ENCODE data around the gene UROD.

- TF ChIP-seq CTCF (conservative IDR thresholded peaks at IDR 0.05 in 1 of 2, IDR thresholded peaks at IDR 0.05 in 1 of 2; ENCODE audit: extremely low read depth in 1 of 2, insufficient read depth in 1 of 2, low read depth in 1 of 2, low read length in 2 of 2) (no peak), EZH2 (IDR thresholded peaks at IDR 0.05; ENCODE audit: borderline replicate concordance, low read length) (no peak)
Observed at GRCh38 chr1:45065083-45065482, 53.0 kb downstream of the UROD start.
